Astrocyte of the spinal cord (primary cell): ENCODE results near the gene MMAB.

Source experiments
- DNase-seq: peaks from one replicate; pipeline ENCODE4 v3.0.0; 2011; ENCODE audit warnings: low read depth, low spot score
- H3K4me3 ChIP-seq: 2 replicates; pipeline ENCODE4 v1.5.1; 2011; ENCODE audit warnings: low read depth, mild to moderate bottlenecking, low read length, moderate library complexity
- in situ Hi-C: cut with HindIII; loops from 2 replicates; pipeline ENCODE4 v1.10.0; 2017; ENCODE audit warnings: low sequenced_read_pairs
- TF ChIP-seq, protein P1 (sequence below): IDR thresholded peaks from 2 replicates; pipeline ENCODE4 v1.5.1; 2012; ENCODE audit warnings: low read depth, mild to moderate bottlenecking, low read length, inconsistent platforms

The MMAB gene

DNA sequence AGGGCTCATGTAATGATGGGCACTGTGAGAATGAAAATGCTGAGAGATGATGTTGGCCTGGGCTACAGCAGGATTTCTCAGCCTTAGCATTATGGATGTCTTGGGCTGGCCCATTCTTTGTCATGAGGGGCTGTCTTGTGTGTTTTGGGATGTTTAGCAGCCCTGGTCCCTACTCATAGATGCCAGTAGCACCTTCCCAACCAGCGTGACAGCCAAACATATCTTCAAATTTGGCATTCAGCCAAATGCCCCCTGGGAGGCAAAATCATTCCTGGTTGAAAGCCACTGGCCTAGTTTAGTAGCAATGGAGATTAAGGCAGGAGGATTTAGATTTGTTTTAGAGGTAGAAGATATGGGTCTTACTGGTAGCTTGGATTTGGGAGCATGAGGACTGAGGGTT is 69.2 kb downstream of the MMAB start:
- no peak for DNase-seq
- H3K4me3 ChIP-seq: no peak overlapping the region
- in situ Hi-C loops: no loop called here
- TF ChIP-seq, protein P1, sequence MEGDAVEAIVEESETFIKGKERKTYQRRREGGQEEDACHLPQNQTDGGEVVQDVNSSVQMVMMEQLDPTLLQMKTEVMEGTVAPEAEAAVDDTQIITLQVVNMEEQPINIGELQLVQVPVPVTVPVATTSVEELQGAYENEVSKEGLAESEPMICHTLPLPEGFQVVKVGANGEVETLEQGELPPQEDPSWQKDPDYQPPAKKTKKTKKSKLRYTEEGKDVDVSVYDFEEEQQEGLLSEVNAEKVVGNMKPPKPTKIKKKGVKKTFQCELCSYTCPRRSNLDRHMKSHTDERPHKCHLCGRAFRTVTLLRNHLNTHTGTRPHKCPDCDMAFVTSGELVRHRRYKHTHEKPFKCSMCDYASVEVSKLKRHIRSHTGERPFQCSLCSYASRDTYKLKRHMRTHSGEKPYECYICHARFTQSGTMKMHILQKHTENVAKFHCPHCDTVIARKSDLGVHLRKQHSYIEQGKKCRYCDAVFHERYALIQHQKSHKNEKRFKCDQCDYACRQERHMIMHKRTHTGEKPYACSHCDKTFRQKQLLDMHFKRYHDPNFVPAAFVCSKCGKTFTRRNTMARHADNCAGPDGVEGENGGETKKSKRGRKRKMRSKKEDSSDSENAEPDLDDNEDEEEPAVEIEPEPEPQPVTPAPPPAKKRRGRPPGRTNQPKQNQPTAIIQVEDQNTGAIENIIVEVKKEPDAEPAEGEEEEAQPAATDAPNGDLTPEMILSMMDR: no peak
